Upper lobe of left lung (tissue), 4 donors: ENCODE results near the gene CLEC16A.

Experiments
- CTCF ChIP-seq, 6 experiments: fragments of 450-650 bp in 4 of 6; fragments of 200-600 bp in 2 of 6; sonication (generic) in 2 of 6; IDR thresholded peaks; one replicate each; pipeline ENCODE4 v1.5.1; 2016 to 2019; ENCODE audit warnings: antibody characterized with exemption in 6 of 6
- EP300 ChIP-seq, 4 donors: sonication (generic); formaldehyde crosslinking; IDR thresholded peaks; one replicate each; pipeline ENCODE4 v1.5.1; 2017; ENCODE audit warnings: antibody characterized with exemption in 4 of 4, control low read depth in 2 of 4
- POLR2A ChIP-seq, 4 donors: fragments of 450-650 bp; IDR thresholded peaks; one replicate each; pipeline ENCODE4 v1.5.1; 2016 to 2017; ENCODE audit warnings: antibody characterized with exemption in 4 of 4, mild to moderate bottlenecking in 2 of 4
- POLR2AphosphoS5 ChIP-seq, 2 donors: sonication (generic); formaldehyde crosslinking; IDR thresholded peaks; one replicate each; pipeline ENCODE4 v1.5.1; 2017; ENCODE audit warnings: antibody characterized with exemption in 2 of 2

GRCh38 chr16:11127610-11128195 lies 183.3 kb downstream of the CLEC16A start:
- TF ChIP-seq POLR2AphosphoS5 (IDR thresholded peaks at IDR 0.05) = no peak
- TF ChIP-seq CTCF (IDR thresholded peaks at IDR 0.05) = no peak
- TF ChIP-seq POLR2A (IDR thresholded peaks at IDR 0.05) = no peak
- TF ChIP-seq EP300 (IDR thresholded peaks at IDR 0.05) = no peak
